Gastroesophageal sphincter (tissue), 3 donors: ENCODE results near the gene SMTNL2.

ENCODE experiments used
- POLR2AphosphoS5 ChIP-seq: sonication (generic); formaldehyde crosslinking; IDR thresholded peaks from one replicate; pipeline ENCODE4 v1.6.1; 2017; ENCODE audit warnings: antibody characterized with exemption
- TF ChIP-seq, protein P1 (sequence below), 4 experiments: fragments of 200-600 bp in 2 of 4; fragments of 450-650 bp in 2 of 4; sonication (generic) in 1 of 4; IDR thresholded peaks; one replicate each; pipeline ENCODE4 v1.5.1; 2017 to 2019; ENCODE audit warnings: antibody characterized with exemption in 4 of 4, mild to moderate bottlenecking in 2 of 4, moderate library complexity in 2 of 4

DNA sequence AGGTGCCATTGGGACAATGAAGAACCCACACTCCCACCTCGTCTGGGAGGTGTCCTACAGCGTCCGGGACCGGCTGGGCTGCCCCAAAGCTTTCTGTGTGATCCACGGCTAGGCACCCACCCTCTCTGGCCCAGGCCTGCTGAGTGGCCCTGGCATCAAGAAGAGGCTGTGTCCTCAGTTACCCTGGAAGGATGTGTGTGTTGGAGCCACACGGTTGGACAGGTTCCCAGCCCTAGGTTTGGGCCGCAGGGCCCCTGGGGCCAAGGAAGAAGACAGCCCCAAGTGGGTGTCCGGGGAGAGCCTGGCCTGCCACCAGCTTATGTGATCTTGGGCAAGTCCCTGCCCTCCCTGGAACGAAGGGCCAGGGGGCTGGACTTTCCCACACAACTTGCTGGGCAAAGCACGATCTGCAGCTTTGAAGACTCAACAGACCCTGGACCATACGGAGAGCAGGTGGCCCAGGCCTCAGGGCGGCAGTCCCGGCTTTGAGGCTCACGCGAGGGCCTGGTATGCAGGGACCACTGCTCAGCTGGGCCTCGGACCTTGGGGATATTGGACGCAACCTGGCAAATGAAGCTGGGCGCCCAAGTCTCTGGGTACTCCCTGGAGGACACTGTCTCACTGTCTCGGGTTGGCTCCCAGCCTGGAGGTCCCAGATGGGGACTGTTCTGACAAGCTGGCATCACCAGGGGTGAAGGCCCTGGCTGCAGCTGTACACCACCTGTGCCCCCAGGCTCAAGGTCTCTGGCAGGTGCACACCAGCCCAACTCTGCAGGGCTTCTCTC lies 46.7 kb upstream of the SMTNL2 start:
- TF ChIP-seq, protein P1, sequence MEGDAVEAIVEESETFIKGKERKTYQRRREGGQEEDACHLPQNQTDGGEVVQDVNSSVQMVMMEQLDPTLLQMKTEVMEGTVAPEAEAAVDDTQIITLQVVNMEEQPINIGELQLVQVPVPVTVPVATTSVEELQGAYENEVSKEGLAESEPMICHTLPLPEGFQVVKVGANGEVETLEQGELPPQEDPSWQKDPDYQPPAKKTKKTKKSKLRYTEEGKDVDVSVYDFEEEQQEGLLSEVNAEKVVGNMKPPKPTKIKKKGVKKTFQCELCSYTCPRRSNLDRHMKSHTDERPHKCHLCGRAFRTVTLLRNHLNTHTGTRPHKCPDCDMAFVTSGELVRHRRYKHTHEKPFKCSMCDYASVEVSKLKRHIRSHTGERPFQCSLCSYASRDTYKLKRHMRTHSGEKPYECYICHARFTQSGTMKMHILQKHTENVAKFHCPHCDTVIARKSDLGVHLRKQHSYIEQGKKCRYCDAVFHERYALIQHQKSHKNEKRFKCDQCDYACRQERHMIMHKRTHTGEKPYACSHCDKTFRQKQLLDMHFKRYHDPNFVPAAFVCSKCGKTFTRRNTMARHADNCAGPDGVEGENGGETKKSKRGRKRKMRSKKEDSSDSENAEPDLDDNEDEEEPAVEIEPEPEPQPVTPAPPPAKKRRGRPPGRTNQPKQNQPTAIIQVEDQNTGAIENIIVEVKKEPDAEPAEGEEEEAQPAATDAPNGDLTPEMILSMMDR (IDR thresholded peaks at IDR 0.05), result no peak
- TF ChIP-seq POLR2AphosphoS5, result no peak
